GM19238 (cell line): Measurements from ENCODE around the gene ATXN1.
"Not testable (repeated sequence)": the region's sequence is repeated elsewhere in the genome, so short reads cannot be mapped to it uniquely, and the experiment has no call there.

ENCODE experiments used
- DNase-seq: peaks from one replicate; pipeline ENCODE4 v3.0.0; 2011; ENCODE audit warnings: low spot score; ENCODE audit not compliant: insufficient read length

The ATXN1 gene

DNA sequence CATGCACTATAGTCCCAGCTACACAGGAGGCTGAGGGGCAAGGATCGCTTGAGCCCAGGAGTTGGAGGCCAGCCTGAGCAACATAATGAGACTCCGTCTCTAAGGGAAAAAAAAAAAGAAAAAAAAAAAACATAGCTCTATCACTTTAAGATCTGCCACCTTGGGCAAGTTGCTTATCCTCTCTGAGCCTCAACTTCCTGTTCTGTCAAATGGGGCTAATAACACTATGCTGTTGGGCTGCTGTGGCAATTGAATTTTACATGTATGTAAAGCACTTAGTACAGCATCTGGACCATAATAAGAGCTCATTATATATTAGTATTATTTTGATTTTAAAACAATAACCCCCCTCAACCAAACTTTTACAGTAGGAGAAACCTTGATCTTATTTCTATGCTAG is 141.5 kb downstream of the ATXN1 start:
- DNase-seq, result no peak

DNA sequence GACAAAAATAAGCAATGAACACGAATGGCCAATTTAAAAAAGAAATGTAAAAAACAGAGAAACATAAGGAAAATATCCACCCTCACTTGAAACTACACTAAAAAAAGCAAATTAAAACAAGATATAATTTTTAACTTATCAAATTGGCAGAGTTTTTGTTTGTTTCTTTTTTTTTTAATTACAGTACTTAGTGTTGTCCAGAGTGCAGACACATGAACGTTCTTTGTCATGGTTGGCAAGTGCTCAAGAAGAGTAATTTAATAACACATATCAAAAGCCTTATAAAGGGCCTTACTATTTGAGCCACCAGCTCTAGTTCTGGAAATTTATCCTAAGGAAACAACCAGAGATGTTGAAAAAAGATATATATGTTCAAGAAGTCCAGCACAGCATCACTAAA is 142.3 kb downstream of the ATXN1 start:
- DNase-seq, result no peak

DNA sequence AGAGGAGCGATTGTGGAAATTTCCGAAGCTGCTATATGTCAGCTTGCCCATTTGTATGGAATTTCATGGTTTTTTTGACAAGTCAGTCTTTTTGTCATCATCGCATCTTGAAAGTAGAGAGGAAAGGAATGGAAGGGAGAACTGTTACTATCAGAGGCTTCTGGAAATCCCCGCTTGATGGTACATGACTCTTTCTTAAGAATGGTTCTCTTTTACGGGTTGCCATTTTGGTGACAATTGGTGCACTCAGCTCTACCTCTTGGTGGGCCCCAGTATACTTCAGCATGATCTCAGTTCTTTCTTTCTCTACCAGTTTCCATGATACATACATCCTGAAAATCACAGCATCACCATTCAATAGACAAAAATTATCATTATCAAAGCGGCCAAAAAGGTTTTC is 146.0 kb downstream of the ATXN1 start:
- DNase-seq, result not testable (repeated sequence)

DNA sequence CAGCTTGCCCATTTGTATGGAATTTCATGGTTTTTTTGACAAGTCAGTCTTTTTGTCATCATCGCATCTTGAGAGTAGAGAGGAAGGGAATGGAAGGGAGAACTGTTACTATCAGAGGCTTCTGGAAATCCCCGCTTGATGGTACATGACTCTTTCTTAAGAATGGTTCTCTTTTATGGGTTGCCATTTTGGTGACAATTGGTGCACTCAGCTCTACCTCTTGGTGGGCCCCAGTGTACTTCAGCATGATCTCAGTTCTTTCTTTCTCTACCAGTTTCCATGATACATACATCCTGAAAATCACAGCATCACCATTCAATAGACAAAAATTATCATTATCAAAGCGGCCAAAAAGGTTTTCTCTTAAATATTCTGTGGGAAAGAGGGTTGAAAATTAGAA is 147.1 kb downstream of the ATXN1 start:
- not testable (repeated sequence) for DNase-seq

DNA sequence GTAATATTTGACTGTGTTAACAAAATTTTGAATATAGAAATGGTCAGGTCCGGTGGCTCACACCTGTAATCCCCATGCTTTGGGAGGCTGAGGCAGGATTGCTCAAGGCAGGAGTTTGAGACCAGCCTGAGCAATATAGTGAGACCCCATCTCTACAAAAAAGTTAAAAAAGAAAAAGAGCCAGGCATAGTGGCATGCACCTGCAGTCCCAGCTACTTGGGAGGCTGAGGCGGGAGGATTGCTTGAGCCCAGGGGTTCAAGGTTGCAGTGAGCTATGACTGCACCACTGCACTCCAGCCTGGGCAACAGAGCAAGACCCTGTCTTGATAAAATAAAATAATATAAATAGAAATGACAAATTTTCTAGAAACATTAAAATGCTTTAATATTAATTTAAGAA is 147.8 kb downstream of the ATXN1 start:
- DNase-seq, result not testable (repeated sequence)

DNA sequence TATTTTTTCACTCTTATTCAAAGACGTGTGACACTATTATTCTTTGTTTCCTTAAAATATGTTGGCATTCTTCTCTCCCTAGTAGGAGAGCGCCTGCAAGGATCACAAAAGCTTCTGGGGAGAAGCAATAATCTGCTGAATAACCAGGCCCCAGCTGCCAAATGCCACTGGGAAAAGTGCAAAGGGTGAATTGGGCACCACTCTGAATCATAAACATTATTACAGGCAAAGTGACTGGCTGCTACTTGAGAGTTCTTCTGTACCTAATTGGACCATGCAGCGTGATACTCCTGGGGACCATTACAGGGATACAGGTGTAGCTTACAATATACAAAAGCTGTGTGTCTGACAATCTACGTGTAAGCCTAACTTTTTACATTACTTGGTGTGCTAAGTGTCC is 152.8 kb downstream of the ATXN1 start:
- DNase-seq, result no peak

DNA sequence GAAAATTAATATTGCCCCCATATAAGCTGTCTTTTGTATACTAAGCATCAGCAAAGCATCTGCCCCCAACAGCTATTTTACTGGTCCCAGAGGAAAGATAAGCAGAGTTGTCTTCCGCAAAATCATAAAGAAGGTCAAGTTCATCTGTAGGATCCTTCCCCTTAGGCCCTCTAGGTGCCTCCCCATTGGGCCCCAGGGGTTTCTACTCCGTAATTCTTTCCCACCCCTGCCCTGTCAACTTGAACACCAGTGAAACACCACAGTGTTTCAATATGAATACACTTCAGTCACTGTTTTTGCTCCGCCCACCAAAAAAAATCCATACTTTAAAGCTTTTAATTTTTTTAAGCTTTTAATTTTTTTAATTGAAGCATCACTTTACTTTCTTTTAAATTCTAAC is 159.2 kb downstream of the ATXN1 start:
- peak; percentile 51 for DNase-seq

DNA sequence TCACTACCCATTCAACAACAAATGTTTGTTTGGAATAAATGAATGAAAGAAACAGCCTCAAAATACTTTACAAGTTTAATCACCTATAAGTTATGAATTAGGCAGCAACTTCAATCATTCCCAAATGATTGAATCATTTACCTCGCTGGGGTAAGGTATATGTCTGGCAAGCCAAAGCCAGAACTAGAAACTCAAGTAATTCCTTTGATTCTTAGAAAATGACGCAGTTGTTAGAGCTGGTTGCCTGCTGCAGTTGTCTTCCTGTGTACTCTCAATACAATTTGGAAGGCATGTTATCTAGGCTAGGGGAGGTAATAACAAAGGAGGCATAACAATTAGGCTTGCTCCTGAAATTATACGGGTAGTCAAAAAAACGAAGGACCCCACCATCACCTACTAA is 160.6 kb downstream of the ATXN1 start:
- DNase-seq, result no peak

DNA sequence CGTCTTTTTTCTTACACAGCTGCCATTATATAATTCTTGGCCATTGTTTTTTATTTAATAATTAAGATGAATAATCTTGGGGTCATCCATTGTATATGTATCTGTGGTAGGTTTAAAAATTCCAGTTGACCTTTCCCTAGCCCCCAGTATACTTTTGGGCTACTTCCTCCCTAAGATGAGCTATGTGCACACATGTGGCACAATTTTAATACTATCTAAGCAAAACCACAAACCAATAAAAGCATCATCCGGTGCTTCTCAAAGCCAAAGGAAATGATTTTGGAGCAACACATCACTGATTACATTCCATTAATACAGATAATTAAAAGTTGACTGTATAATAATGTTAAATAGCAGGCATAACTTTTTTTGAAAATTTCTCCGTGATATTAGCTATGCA is 161.2 kb downstream of the ATXN1 start:
- no peak for DNase-seq

DNA sequence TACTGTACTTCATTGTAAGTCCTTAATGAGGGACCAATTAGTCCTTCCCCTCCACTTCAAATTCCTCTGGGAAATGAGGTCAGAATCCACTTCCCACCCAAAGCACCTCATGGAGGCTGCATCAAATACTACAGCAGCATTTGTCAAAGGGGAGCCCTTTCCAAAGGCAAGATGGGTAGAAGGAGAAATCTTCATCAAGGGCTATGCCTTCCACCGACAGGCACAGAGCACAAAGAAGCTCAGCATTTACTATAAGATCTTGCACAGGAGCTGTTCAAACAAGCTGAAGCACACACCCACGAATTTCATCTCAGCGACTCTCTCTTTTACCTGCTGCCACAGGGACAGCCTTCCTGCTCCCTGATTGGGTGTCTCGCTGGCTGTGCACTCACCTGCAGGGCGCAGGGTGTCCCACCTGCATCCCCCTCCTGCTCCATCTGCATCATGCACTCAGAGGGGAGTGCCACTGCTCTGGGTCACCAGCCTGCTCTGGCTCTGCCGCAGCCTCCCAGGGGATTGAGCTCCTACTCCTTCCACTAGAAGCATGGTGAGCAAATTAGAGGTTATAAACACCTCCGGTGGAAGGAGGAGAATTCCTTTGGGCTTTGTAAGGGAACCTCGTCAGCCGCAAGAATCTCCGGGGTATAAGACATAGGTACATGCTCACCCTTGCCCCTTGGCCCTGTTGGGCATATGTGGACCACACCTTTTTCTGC is 164.5 kb downstream of the ATXN1 start:
- no peak for DNase-seq

DNA sequence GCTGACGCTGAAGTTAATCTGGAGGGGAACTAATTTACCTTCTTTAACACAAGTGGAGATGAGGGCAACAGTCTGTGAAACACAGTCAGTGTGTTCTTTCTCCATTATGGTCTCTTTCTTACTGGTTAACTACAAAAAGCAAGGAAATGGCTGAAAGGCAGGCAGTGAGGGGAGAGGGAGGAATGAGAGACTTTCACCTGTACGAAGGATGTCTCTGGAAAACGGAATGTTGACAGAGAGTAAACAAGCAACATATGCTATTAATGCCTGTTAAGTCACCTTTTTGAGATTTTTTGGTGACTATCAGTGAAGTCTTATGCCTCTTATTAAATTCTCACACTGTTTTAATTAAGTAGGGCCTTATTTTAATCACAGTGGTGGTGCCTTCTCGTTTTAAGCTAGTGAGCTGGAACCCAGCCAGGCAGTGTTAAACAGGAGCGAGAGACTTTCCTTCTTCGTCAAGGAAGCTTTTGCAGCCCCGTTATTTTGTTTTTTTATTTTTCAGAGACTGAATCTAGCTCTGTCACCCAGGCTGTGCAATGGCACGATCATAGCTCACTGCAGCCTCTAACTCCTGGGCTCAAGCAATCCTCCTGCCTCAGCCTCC is 165.6 kb downstream of the ATXN1 start:
- no peak for DNase-seq

DNA sequence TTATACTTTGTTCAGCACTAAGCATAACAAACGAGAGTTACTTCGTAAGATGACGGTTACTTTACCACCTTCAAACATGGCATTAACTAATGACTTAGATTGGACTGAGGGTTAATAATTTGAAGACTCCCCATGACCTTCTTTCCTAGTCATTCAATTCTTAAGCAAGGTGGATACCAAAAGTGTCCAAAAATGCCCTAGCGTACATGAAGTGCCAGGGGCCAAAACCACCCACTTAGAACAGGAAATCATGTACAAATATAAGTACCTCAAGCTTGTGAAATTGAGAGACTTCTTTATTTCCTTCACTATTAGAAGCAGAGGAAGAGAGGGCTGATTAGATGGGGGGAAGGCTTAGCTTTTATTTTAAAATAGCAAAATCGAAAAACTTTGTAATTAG is 166.4 kb downstream of the ATXN1 start:
- DNase-seq, result no peak

DNA sequence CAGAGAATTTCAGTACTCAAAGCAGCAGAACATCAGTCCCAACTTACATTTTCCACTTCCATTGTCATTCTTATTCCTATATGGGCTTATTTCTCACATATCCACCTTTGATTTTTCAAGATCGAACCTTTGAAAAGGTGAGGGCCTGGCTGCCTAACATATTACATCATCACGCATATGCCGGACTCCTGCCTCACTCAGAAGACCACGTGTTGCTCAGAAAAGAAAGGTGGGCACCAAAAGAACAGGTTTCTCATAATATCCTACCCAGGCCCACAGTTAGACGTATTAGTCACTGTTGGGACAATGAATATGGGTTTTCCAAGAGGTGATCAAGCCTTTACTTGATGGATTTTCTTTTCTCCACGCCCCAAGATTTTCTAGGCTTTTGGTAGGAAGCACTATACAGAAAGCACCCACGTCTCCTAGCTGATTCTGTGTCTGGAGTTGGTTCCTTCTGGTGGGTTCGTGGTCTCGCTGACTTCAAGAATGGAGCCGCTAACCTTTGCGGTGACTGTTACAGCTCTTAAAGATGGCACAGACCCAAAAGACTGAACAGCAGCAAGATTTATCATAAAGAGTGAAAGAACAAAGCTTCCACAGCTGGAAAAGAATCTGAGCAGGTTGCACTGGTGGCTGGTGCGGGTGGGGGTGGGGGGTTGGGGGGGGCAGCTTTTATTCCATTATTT is 168.9 kb downstream of the ATXN1 start:
- no peak for DNase-seq

DNA sequence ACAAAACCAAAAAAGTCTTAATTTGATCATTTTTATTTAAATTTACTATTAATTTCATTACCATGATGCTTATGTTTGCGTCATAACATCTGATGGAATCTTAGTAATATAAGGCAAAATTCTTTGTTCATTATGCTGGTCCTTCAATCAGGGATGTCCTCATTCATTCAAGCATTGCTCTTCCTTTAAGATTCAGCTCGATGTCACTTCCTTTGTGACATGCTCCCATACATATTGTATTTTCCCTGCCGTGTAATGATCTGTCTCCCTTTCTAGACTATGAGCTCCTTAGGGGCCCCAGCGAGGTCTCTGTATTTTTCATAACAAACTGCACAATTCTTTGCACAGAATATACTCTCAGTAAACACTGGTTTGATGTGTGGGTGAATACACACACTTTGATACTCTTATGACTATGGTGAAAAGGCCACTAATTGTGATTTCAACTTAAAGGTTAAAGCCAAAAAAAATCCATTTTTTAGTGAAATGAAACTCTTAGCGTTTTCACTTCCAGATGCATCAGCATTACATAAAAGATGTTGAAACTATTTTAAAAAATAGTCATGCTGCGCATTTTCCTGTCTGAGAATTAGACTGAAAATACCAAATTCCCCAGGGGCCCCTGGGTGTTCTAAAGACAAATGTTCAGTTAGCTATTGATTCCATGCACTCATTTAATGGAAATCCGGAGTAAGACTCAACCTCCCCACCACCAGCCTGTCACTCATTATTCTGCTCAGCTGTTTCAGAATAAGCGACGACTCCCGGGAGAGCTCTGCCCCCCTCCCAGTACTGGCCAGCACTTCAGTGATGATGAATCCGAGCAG is 169.7 kb downstream of the ATXN1 start:
- DNase-seq, result peak; percentile 35

DNA sequence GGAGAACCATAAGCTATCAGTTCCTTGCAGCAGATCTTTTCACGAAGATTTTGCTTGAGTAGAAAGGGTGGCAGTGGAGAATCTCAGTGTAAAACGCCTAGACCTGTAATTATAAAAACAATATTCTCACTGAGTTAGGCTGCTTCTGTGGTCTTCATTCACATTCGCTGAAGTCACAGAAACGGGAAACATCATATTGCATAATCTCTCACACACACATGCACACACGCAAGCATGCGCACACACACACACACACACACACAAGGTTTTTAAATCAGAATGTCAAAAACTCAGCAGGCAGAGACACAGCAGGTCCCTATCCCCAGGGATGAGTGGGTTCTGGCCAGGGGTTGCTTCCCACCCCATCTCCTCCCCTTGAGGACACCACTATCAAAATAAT is 175.5 kb downstream of the ATXN1 start:
- DNase-seq, result no peak

DNA sequence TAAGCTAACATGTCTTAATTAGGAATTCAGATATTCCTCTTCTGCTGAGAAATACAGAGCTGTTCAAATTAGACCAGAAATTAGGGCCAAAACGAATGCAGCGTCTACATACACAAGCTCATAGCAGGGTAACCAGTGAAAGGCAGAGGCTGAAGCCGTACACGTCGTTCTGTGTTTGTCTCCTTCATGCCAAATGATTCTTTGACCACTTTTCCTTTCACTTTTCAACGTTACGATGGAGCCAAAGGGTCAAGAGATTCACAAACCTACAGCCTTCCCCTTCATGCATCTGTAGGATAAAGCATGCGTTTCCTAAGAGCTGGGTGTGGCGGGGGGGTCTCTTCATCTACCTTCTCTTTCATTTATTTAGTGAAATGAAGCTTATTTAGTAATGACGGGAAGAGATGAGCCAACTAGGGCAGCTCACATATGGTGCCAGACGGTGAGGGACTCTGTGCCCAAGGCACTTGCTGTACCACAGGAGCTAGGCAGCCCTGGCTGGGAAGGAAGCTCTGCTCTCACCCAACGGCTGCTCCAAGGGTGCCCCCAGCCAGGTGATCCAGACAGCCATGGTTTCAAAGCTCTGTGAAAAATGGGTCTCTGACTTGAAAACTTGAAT is 178.0 kb downstream of the ATXN1 start:
- no peak for DNase-seq

DNA sequence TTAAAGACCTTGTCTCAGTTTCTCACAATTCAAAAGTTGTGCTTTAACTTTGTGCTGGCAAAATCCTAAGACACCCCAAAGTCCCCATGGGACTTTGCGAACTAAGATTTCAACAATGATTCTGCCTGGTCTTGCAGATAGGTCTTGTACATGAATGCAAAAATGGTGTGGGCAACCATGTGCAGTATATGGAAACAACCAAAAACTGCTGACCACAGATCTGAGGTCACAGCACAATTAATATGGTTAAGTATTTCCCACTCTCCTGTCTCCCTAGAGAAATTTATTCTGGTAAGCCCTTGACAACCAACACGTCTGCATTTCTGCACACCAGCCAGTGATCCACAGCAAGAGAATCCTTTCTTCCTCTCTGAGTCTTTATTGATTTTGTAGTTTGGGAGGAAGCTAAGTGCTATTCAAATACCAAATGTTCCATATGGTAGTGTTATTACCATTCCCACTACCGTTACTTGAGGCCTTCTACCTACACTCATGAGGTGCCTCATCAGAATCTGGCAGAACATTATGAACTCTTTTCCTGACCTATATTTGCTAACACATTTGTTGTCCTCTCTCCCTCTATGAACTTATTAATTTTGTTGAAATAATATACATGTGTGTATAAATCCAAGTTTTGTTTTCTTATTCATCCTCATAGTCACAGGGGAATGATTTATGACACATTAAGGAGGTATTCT is 178.7 kb downstream of the ATXN1 start:
- DNase-seq, result no peak

DNA sequence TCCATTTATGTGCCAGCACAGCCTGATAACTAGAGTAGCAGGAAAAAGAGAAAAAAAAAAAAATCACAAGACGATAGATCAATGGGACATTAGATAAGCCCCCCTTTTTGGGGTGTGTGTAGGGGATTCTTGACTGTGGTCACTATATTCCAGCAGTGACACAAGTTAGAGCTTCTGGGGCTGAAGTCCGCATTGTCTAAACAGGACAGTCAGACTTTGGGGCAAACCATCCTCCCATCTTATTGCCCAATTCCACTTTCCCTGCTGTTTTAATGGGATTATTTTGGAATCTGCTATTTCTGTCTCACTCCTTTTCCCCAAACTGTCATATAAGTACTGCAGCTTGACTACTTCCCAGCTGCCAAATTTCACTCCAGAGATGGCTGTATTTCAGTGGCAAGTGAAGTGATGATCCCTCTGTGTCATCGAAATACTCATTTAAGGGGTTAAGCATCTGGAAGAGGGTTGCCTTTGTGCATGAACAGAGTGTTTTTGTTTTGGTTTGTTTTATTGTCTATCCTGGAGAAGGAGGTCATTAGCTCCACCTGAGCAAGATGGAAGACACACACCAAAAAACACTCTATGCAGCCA is 182.5 kb downstream of the ATXN1 start:
- no peak for DNase-seq

DNA sequence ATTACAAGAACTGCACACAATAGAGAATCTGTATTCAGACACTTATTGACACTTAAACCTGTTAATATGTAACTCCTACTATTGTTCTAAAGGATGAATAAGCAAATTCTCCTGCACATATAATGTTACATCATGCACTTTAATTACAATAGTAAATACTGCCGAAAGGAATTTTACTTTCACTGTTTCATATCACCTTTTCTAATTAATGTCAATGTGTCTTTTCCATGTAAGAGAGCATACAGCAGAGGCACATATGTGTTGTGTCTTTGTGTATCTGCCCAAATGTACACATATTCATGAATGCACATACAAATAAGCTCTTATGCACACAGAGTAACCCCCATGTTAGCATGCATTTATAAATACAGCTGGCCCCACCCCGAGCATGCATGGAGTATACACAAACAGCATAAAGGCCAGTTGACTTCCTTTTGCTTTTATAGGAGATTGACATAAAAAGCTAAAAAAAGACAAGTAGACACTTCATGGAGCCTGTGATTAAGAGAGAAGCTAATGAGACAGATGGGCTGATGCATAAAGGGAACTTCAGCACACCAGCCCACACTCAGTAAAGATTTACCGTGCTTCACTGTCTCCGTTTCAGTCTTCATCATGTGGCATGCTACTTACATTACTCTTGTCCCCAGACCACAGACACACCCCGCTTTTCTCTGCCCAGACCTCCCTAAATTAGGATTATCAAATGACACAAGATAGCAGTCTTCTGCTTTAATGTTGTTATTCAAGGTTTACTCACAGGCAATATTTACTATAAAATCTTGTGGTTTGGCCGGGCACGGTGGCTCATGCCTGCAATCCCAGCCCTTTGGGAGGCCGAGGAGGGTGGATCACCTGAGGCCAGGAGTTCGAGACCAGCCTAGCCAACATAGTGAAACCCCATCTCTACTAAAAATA is 184.6 kb downstream of the ATXN1 start:
- DNase-seq, result no peak
